Measurements from ENCODE around the gene RORC.

DNA sequence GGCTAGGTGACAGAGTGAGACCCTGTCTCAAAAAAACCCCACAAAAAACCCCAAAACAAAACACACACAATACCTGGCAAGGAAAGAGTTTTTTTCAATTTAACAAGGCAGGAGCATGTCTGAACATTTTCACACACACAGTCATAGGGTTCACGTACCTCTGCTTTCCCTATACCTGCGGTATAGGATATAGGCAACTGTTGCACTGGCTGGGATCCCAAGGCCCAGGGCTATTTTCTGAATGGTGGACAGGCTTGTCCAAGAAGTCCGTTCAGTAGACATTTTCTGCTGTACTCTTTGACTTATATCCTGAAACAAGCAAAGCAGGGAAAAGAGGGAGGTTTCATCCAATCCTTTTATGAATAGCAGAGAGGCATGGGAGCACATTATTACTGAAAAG, 48.9 kb downstream of the RORC start:
- no peak for TF ChIP-seq EZH2phosphoT487 (IDR thresholded peaks at IDR 0.05; ENCODE audit: borderline replicate concordance)
- TF ChIP-seq RAD21 (IDR thresholded peaks at IDR 0.05; ENCODE audit: low read depth): no peak
- TF ChIP-seq ATF3 (IDR thresholded peaks at IDR 0.05): no peak
- TF ChIP-seq SIN3A (IDR thresholded peaks at IDR 0.05; ENCODE audit: low read depth): no peak
- TF ChIP-seq, protein P1, sequence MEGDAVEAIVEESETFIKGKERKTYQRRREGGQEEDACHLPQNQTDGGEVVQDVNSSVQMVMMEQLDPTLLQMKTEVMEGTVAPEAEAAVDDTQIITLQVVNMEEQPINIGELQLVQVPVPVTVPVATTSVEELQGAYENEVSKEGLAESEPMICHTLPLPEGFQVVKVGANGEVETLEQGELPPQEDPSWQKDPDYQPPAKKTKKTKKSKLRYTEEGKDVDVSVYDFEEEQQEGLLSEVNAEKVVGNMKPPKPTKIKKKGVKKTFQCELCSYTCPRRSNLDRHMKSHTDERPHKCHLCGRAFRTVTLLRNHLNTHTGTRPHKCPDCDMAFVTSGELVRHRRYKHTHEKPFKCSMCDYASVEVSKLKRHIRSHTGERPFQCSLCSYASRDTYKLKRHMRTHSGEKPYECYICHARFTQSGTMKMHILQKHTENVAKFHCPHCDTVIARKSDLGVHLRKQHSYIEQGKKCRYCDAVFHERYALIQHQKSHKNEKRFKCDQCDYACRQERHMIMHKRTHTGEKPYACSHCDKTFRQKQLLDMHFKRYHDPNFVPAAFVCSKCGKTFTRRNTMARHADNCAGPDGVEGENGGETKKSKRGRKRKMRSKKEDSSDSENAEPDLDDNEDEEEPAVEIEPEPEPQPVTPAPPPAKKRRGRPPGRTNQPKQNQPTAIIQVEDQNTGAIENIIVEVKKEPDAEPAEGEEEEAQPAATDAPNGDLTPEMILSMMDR (IDR thresholded peaks at IDR 0.05 in 2 of 3, conservative IDR thresholded peaks at IDR 0.05 in 1 of 3; ENCODE audit: borderline replicate concordance in 1 of 3, insufficient read depth in 1 of 3, low read depth in 2 of 3, low read length in 2 of 3): no peak
- TF ChIP-seq SP1 (IDR thresholded peaks at IDR 0.05; ENCODE audit: low read depth): no peak
- TF ChIP-seq EZH2 (IDR thresholded peaks at IDR 0.05): no peak
- TF ChIP-seq POLR2A (IDR thresholded peaks at IDR 0.05; ENCODE audit: borderline replicate concordance, extremely low read depth, insufficient read depth, insufficient read length): no peak
